Muscle layer of duodenum (tissue), 2 donors: ENCODE data around the gene HMX1.

Source experiments
- H3K27ac ChIP-seq: one replicate; pipeline ENCODE4 v1.7.0; 2013; ENCODE audit warnings: mild to moderate bottlenecking, low read length
- H3K27me3 ChIP-seq: one replicate; pipeline ENCODE4 v1.7.0; 2013; ENCODE audit warnings: low read depth, mild to moderate bottlenecking, control low read depth, low read length
- H3K36me3 ChIP-seq, 2 donors: one replicate each; pipeline ENCODE4 v1.7.0; 2013; ENCODE audit warnings: low read length in 2 of 2, control low read depth in 1 of 2, mild to moderate bottlenecking in 1 of 2; ENCODE audit not compliant: insufficient read depth in 2 of 2, control insufficient read depth in 1 of 2
- H3K4me1 ChIP-seq, 2 donors: one replicate each; pipeline ENCODE4 v1.7.0; 2013; ENCODE audit warnings: low read length in 2 of 2, mild to moderate bottlenecking in 2 of 2, control low read depth in 1 of 2, moderate library complexity in 1 of 2; ENCODE audit not compliant: insufficient read depth in 2 of 2, control insufficient read depth in 1 of 2
- H3K4me3 ChIP-seq, 2 donors: one replicate each; pipeline ENCODE4 v1.7.0; 2013; ENCODE audit warnings: low read length in 2 of 2, low read depth in 1 of 2, mild to moderate bottlenecking in 1 of 2
- H3K9me3 ChIP-seq, 2 donors: one replicate each; pipeline ENCODE4 v1.7.0; 2013; ENCODE audit warnings: low read length in 2 of 2, control low read depth in 1 of 2, mild to moderate bottlenecking in 1 of 2; ENCODE audit not compliant: control insufficient read depth in 1 of 2
- donor health status: healthy.

HMX1 gene

GRCh38 chr4:8840816-8841455 lies 30.7 kb downstream of the HMX1 start:
- Histone ChIP-seq H3K36me3 (no peaks in the 10 kb centered on the region), H3K4me1 (no peaks in the 10 kb centered on the region), H3K27ac (no peak overlapping the region), H3K9me3 (peaks cover 3 to 9% of the 10 kb centered on the region in 2 donors), H3K27me3 (no peaks in the 10 kb centered on the region), H3K4me3 (no peak overlapping the region)

GRCh38 chr4:8840006-8840793 lies 31.4 kb downstream of the HMX1 start:
- H3K9me3 ChIP-seq = peaks cover 3 to 9% of the 10 kb centered on the region in 2 donors
- no peak overlapping the region for H3K27ac ChIP-seq
- H3K36me3 ChIP-seq = no peaks in the 10 kb centered on the region
- no peaks in the 10 kb centered on the region for H3K27me3 ChIP-seq
- H3K4me1 ChIP-seq = no peaks in the 10 kb centered on the region
- H3K4me3 ChIP-seq = no peak overlapping the region

GRCh38 chr4:8838961-8839431 lies 32.6 kb downstream of the HMX1 start:
- H3K4me3 ChIP-seq = no peak overlapping the region
- H3K27me3 ChIP-seq = no peaks in the 10 kb centered on the region
- peaks cover 3 to 7% of the 10 kb centered on the region in 2 donors for H3K9me3 ChIP-seq

GRCh38 chr4:8838296-8838960 lies 33.2 kb downstream of the HMX1 start:
- no peaks in the 10 kb centered on the region for H3K36me3 ChIP-seq
- H3K9me3 ChIP-seq = peaks cover 0 to 1% of the 10 kb centered on the region in 2 donors
- H3K27me3 ChIP-seq = no peaks in the 10 kb centered on the region
- no peaks in the 10 kb centered on the region for H3K4me1 ChIP-seq
- no peak overlapping the region for H3K4me3 ChIP-seq
- H3K27ac ChIP-seq = no peak overlapping the region

More at GRCh38 chr4:8838961-8839431, 32.6 kb downstream of the HMX1 start:
- H3K4me1 ChIP-seq = no peaks in the 10 kb centered on the region
- no peaks in the 10 kb centered on the region for H3K36me3 ChIP-seq
- no peak overlapping the region for H3K27ac ChIP-seq

GRCh38 chr4:8837181-8837841 lies 34.3 kb downstream of the HMX1 start:
- Histone ChIP-seq H3K9me3 (no peaks in the 10 kb centered on the region), H3K4me1 (no peaks in the 10 kb centered on the region), H3K27me3 (no peaks in the 10 kb centered on the region), H3K4me3 (no peak overlapping the region), H3K27ac (no peak overlapping the region), H3K36me3 (no peaks in the 10 kb centered on the region)

GRCh38 chr4:8836664-8837171 lies 34.9 kb downstream of the HMX1 start:
- Histone ChIP-seq H3K36me3 (no peaks in the 10 kb centered on the region), H3K27ac (no peak overlapping the region), H3K4me1 (no peaks in the 10 kb centered on the region), H3K4me3 (no peak overlapping the region), H3K27me3 (no peaks in the 10 kb centered on the region), H3K9me3 (no peaks in the 10 kb centered on the region)

- Histone ChIP-seq H3K27me3 (no peaks in the 10 kb centered on the region), H3K27ac (no peak overlapping the region), H3K36me3 (no peaks in the 10 kb centered on the region), H3K4me1 (no peaks in the 10 kb centered on the region), H3K9me3 (no peaks in the 10 kb centered on the region), H3K4me3 (no peak overlapping the region)
These were observed 35.9 kb downstream of the HMX1 start for GRCh38 chr4:8835521-8836365.

GRCh38 chr4:8834681-8835220 lies 36.9 kb downstream of the HMX1 start:
- H3K27ac ChIP-seq = no peak overlapping the region
- no peaks in the 10 kb centered on the region for H3K9me3 ChIP-seq
- no peaks in the 10 kb centered on the region for H3K27me3 ChIP-seq
- H3K4me1 ChIP-seq = no peaks in the 10 kb centered on the region
- no peaks in the 10 kb centered on the region for H3K36me3 ChIP-seq
- no peak overlapping the region for H3K4me3 ChIP-seq

GRCh38 chr4:8832113-8832915 lies 39.3 kb downstream of the HMX1 start:
- Histone ChIP-seq H3K27ac (no peak overlapping the region), H3K4me3 (no peak overlapping the region), H3K36me3 (no peaks in the 10 kb centered on the region), H3K27me3 (no peaks in the 10 kb centered on the region), H3K4me1 (no peaks in the 10 kb centered on the region), H3K9me3 (peaks cover 0 to 3% of the 10 kb centered on the region in 2 donors)
